Measurements from ENCODE around the gene ZNF280A.

- TF ChIP-seq CTCF (IDR thresholded peaks at IDR 0.05; ENCODE audit: insufficient read depth, low read length) (no peak), REST (IDR thresholded peaks at IDR 0.05; ENCODE audit: insufficient replicate concordance, low read depth) (no peak), POLR2AphosphoS5 (IDR thresholded peaks at IDR 0.05; ENCODE audit: low read depth) (no peak), GABPA (IDR thresholded peaks at IDR 0.05; ENCODE audit: low read depth) (no peak), SPI1 (IDR thresholded peaks at IDR 0.05; ENCODE audit: borderline replicate concordance, low read depth) (no peak)
Measured at GRCh38 chr22:22498267-22498666, 21.8 kb downstream of the ZNF280A start.

Data from HL-60 (cell line).